Heart left ventricle (tissue), 13 donors: ENCODE results near the gene TRERF1.

Experiments
- CTCF ChIP-seq, 12 donors: fragments of 200-600 bp; sonication (generic) in 4 of 12; IDR thresholded peaks; one replicate each; pipeline versions ENCODE4 v1.5.0 to v1.8.0; 2018 to 2022; ENCODE audit warnings: antibody characterized with exemption in 12 of 12, mild to moderate bottlenecking in 5 of 12
- POLR2A ChIP-seq, 2 donors: fragments of 450-650 bp; IDR thresholded peaks; one replicate each; pipeline ENCODE4 v1.6.1; 2017; ENCODE audit warnings: antibody characterized with exemption in 2 of 2, mild to moderate bottlenecking in 2 of 2, moderate library complexity in 2 of 2
- donor health status: ischemic (EF 13 %, LVEDD 7.1; RV severe dilation, severe dysfunction).
- donor health status: DM: no; HTN: yes; CAD: no.
- donor health status: DM: no; HTN: no; CAD: no.
- donor health status: ischemic (EF 25% LVEDD 6.9; RV normal size, moderate dysfunction).
- donor health status: ischemic (EF 25% LVEDD 5.7; RV mildly dilated, moderate dysfunction).
- donor health status: ischemic (EF 35%, LVEDD 5.7; RV mildly dilated, moderate dysfunction).
- donor health status: nonischemic (EF 11% LVEDD 7.7; RV severe dilation, severe dysfunction).
- donor health status: DM: yes; HTN: yes; CAD: no.
- donor health status: PGD.
- donor health status: ischemic (EF 29% LVEDD 5.4; RV normal size, mild dysfunction).
- donor health status: nonischemic (EF 23%, LVEDD 6.1; RV moderate dilation, normal function).

- TF ChIP-seq CTCF (IDR thresholded peaks at IDR 0.05), result no peak
- TF ChIP-seq POLR2A (IDR thresholded peaks at IDR 0.05), result no peak
Measured at GRCh38 chr6:42295181-42295580, 156.5 kb downstream of the TRERF1 start.
